Measurements from ENCODE around the gene APLP2.

APLP2 gene

GRCh38 chr11:130115218-130115617, 45.5 kb downstream of the APLP2 start:
- in situ Hi-C loops (cut with MboI; ENCODE audit: low sequenced_read_pairs): no loop called here

DNA sequence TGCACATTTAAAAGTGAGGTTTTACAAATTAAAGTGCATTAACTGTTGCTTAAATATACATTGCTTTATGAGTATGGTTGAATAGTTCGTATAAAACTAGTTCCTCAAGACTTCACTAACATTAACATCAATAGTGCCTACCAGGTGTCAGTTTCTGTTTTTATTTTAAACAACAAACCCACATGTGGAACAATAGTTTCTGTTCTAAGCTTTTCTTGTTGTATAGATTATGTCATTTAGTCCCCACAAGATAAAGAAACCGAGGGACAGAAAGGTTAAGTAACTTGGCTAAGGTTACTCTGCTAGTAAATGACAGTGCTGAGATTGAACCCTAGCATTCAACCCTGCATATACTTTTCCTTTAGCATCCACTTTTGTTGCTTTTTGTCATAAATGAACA, 48.5 kb downstream of the APLP2 start:
- in situ Hi-C loops (cut with MboI; ENCODE audit: low sequenced_read_pairs): no loop called here

GRCh38 chr11:130118636-130119387, 49.1 kb downstream of the APLP2 start:
- in situ Hi-C loops (cut with MboI; ENCODE audit: low sequenced_read_pairs): no loop called here

- in situ Hi-C loops (cut with MboI; ENCODE audit: low sequenced_read_pairs): no loop called here
These were observed 50.4 kb downstream of the APLP2 start for GRCh38 chr11:130120045-130120444.

- in situ Hi-C loops (cut with MboI; ENCODE audit: low sequenced_read_pairs): no loop called here
These were observed 51.8 kb downstream of the APLP2 start for GRCh38 chr11:130121445-130121978.

- in situ Hi-C loops (cut with MboI; ENCODE audit: low sequenced_read_pairs): no loop called here
These were observed 52.5 kb downstream of the APLP2 start for GRCh38 chr11:130122141-130122575.

GRCh38 chr11:130123414-130124040, 53.8 kb downstream of the APLP2 start:
- in situ Hi-C loops (cut with MboI; ENCODE audit: low sequenced_read_pairs): no loop called here

DNA sequence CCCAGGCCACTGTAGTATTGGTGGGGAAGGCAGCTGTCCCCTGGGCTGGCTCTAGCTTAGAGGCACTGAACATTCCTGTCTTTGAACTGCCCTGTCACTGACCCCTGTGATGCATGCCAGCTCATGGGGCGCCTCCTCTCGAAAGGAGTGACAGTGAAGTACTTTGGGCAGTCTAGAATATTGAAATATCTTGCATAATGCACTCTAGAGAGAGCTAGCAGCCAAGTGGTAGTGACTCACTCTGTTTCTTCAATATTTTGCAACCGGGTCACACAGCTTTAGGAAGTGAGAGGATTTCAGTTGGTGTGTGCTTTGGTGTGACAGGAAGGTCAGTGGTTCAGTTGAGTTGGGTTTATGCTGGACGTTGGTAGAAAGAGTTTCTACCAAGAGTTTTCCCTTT, 54.4 kb downstream of the APLP2 start:
- in situ Hi-C loops (cut with MboI; ENCODE audit: low sequenced_read_pairs): no loop called here

DNA sequence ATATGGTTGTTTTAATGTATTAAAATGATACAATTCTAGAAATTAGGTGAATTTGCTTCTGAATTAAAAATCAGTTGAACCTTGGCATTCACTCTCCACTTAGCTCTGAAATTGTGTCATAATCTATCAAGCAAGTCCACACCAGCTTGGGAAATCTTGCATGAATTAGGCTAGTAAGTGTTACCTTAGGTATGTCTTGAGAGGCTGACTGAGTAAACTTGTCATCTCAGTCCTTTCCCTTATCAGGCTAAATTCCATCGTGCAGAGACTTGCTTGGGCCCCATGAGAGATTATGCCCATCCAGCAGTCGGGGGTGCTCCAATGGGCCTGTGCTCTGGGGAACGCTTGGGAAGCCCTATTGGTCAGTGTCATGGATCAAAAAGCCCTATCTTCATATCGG, 55.9 kb downstream of the APLP2 start:
- in situ Hi-C loops (cut with MboI; ENCODE audit: low sequenced_read_pairs): no loop called here

DNA sequence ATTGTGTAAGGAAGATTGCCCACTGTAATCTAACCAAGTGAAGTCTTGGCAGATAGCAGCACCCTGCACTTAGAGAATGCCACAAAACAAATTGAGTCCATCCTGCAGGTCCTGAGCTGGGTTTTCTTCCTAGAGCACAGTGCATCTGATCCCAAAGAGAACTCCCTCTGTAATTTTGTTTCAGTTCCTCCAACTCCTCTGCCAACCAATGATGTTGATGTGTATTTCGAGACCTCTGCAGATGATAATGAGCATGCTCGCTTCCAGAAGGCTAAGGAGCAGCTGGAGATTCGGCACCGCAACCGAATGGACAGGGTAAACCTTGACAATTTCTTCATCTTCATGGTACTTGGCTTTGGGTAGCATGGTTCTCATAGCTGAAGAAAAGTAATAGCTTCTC, 56.8 kb downstream of the APLP2 start:
- in situ Hi-C loops (cut with MboI; ENCODE audit: low sequenced_read_pairs): no loop called here

- in situ Hi-C loops (cut with MboI; ENCODE audit: low sequenced_read_pairs): no loop called here
These were observed 57.8 kb downstream of the APLP2 start for GRCh38 chr11:130127509-130127908.

DNA sequence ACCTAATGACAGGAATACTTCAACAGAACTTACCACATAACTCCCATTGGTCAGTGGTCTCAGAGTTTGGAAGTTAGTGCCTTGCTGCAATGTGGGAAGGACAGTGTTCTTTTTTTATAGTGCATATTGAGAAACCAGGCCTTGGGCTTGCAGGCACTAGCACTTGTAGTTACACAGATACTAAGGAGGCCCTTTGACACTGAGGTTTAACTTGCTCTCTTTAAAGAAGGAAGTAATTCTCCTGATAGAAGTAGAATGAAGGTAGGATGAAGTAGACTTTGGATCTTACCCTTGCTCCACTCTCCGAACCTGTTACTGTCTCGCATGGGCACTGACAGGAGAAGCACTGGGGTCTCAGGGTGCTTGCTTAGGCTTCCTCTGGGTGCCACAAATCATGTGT, 58.9 kb downstream of the APLP2 start:
- in situ Hi-C loops (cut with MboI; ENCODE audit: low sequenced_read_pairs): no loop called here

DNA sequence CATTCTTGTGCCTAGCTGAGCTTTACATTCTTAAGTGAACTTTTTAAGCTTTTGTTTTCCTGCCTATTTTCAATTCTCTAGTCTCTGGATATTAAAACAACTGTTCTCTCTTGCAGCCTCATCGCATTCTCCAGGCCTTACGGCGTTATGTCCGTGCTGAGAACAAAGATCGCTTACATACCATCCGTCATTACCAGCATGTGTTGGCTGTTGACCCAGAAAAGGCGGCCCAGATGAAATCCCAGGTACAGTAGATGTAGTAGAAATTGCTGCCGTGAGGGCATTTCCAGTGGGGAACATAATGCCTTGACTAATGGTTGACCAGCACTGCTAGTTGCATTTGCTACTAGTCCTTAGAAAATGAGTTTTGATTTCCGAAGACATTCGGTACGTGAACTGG, 60.2 kb downstream of the APLP2 start:
- in situ Hi-C loops (cut with MboI; ENCODE audit: low sequenced_read_pairs): loop anchor here (5.0 kb wide), 1 partner anchor 198 kb away; no protein-coding TSS in a partner anchor

GRCh38 chr11:130131961-130132850, 62.5 kb downstream of the APLP2 start:
- in situ Hi-C loops (cut with MboI; ENCODE audit: low sequenced_read_pairs): loop anchor here (5.0 kb wide), 1 partner anchor 200 kb away; no protein-coding TSS in a partner anchor

- in situ Hi-C loops (cut with MboI; ENCODE audit: low sequenced_read_pairs): loop anchor here (5.0 kb wide), 1 partner anchor 201 kb away; no protein-coding TSS in a partner anchor
These were observed 64.0 kb downstream of the APLP2 start for GRCh38 chr11:130133716-130134115.

DNA sequence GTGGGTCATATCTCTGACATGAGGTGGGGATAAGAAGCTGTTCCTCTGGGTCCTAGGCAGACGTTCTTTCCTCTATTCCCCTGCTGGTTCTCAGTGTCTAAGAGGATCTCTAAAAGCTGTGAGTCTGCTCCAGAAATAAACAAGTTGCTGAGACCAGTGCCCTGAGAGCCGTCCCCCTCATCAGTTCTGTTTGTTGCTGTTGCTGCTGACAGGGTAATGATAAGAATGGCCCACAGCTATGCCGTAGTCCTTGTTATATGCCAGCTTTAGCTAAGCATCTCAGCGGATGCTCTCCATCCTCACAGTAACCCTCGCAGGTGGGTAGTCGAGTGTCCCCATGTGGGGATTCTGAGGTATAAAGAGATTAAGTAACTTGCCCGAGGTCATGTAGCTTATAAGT, 66.4 kb downstream of the APLP2 start:
- in situ Hi-C loops (cut with MboI; ENCODE audit: low sequenced_read_pairs): no loop called here

GRCh38 chr11:130137999-130138398, 68.3 kb downstream of the APLP2 start:
- in situ Hi-C loops (cut with MboI; ENCODE audit: low sequenced_read_pairs): no loop called here

DNA sequence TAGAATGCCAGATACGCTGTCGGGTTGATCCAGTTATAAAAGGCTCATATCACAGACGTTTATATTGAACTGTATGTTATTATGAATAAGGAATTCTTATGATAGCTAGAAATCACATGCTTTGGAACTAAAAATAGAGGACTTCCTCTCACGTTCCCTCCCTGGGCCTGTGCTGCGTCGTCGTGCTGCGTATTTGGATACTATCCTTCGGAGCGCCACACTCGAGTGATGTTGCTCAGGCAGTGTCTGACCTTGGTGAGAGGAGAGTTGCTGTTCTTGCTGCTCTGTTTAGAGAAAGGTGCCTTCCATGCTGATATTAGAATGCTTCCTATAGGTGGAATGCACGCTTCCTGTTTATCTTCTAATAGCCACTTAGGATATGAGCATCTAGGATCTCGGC, 69.7 kb downstream of the APLP2 start:
- in situ Hi-C loops (cut with MboI; ENCODE audit: low sequenced_read_pairs): no loop called here

- in situ Hi-C loops (cut with MboI; ENCODE audit: low sequenced_read_pairs): no loop called here
These were observed 72.1 kb downstream of the APLP2 start for GRCh38 chr11:130141561-130142341.

DNA sequence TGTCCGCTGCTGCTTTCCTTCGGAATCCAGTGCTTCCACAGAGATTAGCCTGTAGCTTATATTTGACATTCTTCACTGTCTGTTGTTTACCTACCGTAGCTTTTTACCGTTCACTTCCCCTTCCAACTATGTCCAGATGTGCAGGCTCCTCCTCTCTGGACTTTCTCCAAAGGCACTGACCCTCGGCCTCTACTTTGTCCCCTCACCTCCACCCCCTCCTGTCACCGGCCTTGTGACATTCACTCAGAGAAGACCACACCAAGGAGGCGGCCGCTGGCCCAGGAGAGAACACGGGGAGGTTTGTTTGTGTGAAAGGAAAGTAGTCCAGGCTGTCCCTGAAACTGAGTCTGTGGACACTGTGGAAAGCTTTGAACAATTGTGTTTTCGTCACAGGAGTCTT, 74.4 kb downstream of the APLP2 start:
- in situ Hi-C loops (cut with MboI; ENCODE audit: low sequenced_read_pairs): no loop called here

All from HL-60/S4 treated with retinoic acid at 250 ng/mL for 4 days and 3 days (cell line).